ENCODE data around the gene ACVR2A.

Gene ACVR2A

DNA sequence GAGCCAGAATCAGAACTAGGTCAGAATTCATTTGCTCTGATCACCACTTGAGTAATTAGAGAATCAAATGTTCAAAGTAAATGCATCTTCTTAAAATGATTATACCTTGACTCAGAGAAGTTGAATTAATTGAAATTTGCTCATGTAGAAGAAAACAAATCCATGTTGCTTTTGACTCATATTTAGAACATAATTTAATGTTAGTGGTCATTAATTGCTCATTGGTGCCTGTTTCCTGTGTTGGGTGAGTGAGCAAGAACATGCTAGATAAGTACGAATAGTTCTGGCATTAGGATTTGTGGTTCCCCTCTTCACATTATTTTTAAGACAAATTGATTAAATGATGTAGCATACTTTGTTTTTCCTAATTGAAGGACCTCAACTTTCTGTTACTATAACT lies 19.0 kb downstream of the ACVR2A start:
- H3K4me3 ChIP-seq (ENCODE audit: low read depth, low read length) = no peak overlapping the region
- DNase-seq (ENCODE audit: low read depth) = no peak
- TF ChIP-seq, protein P1, sequence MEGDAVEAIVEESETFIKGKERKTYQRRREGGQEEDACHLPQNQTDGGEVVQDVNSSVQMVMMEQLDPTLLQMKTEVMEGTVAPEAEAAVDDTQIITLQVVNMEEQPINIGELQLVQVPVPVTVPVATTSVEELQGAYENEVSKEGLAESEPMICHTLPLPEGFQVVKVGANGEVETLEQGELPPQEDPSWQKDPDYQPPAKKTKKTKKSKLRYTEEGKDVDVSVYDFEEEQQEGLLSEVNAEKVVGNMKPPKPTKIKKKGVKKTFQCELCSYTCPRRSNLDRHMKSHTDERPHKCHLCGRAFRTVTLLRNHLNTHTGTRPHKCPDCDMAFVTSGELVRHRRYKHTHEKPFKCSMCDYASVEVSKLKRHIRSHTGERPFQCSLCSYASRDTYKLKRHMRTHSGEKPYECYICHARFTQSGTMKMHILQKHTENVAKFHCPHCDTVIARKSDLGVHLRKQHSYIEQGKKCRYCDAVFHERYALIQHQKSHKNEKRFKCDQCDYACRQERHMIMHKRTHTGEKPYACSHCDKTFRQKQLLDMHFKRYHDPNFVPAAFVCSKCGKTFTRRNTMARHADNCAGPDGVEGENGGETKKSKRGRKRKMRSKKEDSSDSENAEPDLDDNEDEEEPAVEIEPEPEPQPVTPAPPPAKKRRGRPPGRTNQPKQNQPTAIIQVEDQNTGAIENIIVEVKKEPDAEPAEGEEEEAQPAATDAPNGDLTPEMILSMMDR (conservative IDR thresholded peaks at IDR 0.05; ENCODE audit: low read depth, low read length) = no peak

DNA sequence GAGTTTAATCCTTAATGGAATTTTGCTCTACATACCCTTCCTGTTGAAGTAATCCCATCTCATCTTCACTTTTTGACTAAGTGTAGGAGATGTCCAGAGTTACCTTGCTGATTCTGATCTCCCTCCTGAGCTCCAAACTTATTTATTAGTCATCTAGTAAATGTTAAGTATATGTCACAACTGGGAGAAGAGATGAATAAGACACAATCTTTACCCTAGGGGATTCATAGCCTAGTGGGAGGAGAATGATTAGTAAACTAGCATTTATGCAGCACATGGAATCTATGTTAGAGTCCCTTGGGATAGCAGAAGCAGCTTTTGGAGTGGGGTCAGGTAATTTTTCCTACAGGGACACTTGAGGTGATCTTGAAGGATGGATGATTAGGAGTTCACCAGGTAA lies 20.7 kb downstream of the ACVR2A start:
- TF ChIP-seq, protein P1 (conservative IDR thresholded peaks at IDR 0.05; ENCODE audit: low read depth, low read length) = no peak
- no peak overlapping the region for H3K4me3 ChIP-seq (ENCODE audit: low read depth, low read length)
- DNase-seq (ENCODE audit: low read depth) = no peak

DNA sequence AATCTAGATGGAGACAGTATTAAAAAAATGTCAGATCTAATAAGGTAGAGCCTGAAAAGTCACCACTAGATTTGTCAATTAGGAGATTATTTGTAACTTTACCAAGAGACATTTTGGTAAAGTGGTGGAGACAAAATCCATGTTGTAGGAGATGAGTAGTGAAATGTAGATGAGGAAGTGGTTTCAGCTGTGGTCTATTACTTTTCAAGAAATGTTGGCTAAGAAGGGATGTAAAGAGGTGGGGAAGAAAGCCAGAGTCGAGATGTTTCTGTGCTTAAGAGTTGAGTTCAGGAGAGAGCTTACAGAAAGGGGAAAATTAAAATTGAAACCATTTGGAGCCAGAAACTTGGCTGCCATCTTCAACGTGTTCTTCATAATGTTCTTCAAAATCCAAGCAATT lies 22.2 kb downstream of the ACVR2A start:
- no peak for DNase-seq (ENCODE audit: low read depth)
- no peak overlapping the region for H3K4me3 ChIP-seq (ENCODE audit: low read depth, low read length)
- TF ChIP-seq, protein P1 (conservative IDR thresholded peaks at IDR 0.05; ENCODE audit: low read depth, low read length) = no peak

DNA sequence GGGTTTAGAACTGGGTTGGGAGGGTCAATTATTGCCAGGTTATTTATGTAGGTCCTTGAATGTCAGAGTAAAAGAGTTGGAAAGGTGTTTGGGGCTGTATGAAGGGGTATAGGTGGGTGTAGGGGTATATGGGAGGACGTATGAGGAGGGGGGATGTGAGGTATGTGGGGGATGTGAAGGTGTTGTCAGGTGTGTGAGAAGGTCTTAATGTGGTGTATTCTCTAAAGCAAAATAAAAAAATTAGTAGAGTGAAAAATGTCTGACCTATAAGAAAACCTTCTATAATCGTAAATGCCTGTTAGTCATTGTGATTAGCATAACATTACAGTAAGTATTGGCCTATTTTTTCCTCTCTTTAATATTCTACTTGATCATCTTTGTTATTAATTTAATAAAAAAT lies 25.1 kb downstream of the ACVR2A start:
- TF ChIP-seq, protein P1 (conservative IDR thresholded peaks at IDR 0.05; ENCODE audit: low read depth, low read length) = no peak
- no peak overlapping the region for H3K4me3 ChIP-seq (ENCODE audit: low read depth, low read length)
- no peak for DNase-seq (ENCODE audit: low read depth)

DNA sequence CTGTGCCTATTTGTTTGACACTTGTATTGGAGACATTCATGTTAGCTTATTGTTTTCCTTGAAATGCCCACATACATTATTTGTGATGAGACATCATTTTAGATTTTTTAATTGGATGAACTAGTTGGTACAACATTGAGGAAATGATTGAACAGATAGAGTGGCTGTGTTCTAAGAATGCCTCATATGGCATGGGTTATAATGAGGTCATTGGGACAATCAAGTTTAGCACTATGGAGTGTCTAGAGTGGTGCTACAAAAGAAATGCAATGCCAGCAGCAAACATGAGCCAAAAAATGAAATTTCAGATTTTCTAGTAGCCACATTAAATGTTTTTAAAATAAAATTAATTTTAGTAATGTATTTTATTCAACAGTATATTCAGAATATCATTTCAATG lies 28.1 kb downstream of the ACVR2A start:
- DNase-seq (ENCODE audit: low read depth) = no peak
- TF ChIP-seq, protein P1 (conservative IDR thresholded peaks at IDR 0.05; ENCODE audit: low read depth, low read length) = no peak
- H3K4me3 ChIP-seq (ENCODE audit: low read depth, low read length) = no peak overlapping the region

DNA sequence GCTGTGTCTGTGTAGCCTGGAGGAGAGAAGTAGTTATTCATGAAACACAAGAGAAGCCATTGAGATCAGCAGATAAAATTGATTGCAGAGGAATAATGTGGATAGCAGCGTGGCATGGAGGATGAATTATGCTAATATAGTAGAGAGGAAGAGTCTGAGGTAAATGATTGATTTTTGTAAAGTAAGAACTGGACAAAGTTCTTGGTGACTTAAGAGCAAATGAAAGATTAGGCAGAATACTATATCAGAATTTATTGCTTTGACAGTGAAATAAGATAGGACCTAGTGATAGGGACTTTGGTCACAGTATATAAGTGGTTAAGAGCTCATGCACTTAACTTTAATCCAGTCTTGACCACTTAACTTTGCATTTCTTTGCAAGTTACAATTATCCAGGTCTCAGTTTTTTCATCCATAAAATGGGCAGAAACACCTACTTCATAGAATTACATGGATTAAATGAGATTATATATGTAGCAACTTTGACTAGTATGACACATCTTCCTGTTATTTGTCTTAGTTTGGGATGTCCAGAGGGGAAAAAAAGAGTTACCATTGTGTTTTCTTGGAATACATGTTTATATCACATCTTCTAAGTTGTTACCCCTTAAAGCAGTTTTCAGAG lies 29.1 kb downstream of the ACVR2A start:
- TF ChIP-seq, protein P1 (conservative IDR thresholded peaks at IDR 0.05; ENCODE audit: low read depth, low read length) = no peak
- H3K4me3 ChIP-seq (ENCODE audit: low read depth, low read length) = no peak overlapping the region
- no peak for DNase-seq (ENCODE audit: low read depth)

DNA sequence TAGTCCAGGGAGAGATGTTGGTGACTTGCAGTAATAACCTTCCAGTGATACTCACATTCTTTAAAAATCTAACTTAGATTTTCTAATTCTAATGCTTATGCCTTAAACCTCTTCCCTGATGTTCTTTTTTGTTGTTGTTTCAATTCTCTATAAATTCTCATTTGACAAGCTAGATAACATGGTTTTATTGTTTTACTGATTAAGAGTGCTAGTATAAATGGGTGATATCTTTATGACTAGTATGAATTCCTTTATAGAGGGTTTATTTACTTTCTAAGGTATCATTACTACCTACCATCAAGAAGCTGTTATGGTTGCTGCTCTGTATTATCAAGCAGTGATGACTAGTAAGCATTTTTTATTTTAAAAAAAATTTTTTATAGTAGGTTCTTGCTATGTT lies 35.0 kb downstream of the ACVR2A start:
- DNase-seq (ENCODE audit: low read depth) = no peak
- no peak overlapping the region for H3K4me3 ChIP-seq (ENCODE audit: low read depth, low read length)
- TF ChIP-seq, protein P1 (conservative IDR thresholded peaks at IDR 0.05; ENCODE audit: low read depth, low read length) = no peak

All from choroid plexus epithelial cell (primary cell).